HG02678 (cell line): Measurements from ENCODE around the gene SDCCAG8.

ENCODE experiments used
- ATAC-seq: cut with Tn5 transposase; IDR thresholded peaks from one replicate; pipeline ENCODE4 v1.9.1; 2021; ENCODE audit warnings: mild to moderate bottlenecking, moderate library complexity; ENCODE audit not compliant: unreplicated experiment

The SDCCAG8 gene

DNA sequence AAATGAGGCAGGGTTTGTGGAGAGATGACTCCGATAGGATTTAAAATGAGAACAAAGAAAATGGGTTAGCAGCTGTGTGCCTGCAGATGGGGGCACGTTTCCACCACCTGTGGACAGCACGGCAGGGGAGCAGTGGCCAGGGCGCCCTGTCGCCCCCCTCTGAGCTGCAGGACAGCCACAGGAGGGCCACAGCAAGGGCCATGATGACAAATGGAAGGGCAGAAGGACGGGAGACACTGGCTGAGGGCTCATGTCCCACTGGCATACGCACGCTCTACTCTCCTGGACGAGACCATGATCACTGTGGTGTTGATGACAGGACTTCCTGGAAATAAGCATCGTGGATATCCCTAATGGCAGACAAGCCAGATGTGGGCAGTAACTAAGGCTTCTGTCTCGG is 241.0 kb downstream of the SDCCAG8 start:
- ATAC-seq: no peak

DNA sequence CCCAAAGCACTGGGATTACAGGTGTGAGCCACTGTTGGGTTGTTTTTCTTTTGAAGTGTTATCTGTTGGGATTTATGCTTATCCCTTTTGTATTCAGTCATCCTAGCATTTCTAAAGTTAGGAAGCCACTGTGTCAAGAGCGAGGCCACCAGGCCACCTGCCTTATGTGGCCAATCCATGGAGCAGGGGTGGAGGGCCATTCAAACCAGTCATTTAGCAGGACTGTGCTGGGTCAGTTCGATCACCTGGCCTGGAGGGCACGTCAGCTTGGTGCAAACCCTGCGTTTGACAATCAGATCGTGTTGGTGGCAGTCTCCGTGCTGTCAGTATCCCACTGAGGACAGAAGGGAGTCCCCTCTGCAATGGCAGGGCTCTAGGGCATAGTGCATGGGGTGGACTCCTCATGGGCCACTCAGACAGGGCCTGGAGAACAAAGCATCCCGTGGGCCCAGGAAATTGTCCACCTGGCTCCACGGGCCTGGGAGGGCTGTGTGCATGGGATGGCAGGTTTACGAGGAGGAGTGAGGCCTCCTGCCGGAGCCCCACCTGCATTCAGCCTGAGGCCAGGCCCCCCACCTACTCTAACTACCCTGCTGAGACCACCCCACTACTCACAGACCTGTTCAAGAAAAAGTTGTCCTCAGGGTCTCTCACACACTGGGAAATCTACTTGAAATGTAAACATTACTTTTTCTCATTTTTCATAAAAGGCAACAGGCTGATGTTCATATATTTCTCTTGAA is 242.3 kb downstream of the SDCCAG8 start:
- ATAC-seq: no peak

DNA sequence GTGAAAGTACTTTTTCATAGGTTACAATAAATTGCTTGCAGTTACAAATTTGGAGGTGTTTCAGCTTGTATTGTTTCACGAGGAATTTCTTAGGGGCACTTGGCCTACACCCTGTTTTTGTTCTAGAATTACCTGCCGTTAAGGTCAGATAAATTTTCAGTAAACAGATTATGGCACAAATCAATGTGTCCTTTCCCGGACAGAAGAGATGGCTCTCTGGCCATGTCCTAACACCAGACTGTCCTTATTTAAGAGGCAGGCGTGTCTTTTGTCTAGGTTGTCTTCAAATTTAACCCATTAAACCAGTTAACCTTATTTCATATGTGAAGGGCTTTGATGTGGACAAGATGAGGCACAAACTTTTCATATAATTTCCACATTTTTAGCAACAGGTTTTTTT is 243.4 kb downstream of the SDCCAG8 start:
- no peak for ATAC-seq

DNA sequence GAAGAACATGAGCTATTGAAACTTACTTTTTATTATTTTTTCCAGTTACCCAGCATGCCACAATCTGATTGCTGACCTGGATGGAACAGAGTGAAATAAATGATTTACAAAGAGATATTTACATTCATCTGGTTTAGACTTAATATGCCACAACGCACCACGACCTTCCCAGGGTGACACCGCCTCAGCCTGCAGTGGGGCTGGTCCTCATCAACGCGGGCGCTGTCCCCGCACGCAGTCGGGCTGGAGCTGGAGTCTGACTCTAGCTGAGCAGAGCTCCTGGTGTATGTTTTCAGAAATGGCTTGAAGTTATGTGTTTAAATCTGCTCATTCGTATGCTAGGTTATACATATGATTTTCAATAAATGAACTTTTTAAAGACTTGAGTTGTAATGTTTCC is 243.9 kb downstream of the SDCCAG8 start:
- ATAC-seq: no peak

DNA sequence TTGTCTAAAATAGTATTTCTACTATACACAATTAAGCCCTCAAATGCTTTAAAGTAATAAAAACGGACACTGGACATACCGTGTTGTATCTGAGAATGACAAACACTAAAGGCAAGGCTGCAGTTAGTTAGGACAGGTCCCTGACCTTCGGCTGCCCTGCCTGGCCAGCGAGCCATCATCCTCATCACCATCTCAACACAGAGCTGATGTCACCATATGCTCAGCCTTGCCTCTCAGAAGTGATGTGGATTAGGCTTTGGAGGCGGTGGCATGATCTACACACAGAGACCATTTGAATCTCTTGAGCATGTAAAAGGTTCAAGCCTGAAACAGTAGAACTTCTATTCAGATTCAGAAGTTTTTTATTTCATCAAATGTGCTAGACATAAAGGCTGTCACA is 244.7 kb downstream of the SDCCAG8 start:
- ATAC-seq: no peak

DNA sequence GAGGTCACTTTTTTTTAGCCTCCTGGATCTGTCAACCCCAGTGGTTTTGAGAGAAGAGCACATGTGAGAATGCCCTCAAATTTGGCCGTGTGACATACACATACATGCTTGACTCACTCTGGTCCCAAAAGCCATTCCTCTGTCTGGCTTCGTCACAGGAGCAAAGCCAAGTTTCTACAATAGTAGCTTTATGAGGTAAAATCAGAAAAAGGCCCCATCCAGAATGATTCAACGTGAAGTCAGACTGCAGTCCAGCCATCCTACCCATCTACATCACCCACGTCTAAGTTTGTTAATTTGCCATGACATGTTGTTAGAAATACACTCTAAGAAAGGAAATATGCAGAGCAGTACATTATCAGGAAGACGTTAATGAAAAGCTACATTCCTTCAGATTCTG is 245.2 kb downstream of the SDCCAG8 start:
- ATAC-seq: no peak

DNA sequence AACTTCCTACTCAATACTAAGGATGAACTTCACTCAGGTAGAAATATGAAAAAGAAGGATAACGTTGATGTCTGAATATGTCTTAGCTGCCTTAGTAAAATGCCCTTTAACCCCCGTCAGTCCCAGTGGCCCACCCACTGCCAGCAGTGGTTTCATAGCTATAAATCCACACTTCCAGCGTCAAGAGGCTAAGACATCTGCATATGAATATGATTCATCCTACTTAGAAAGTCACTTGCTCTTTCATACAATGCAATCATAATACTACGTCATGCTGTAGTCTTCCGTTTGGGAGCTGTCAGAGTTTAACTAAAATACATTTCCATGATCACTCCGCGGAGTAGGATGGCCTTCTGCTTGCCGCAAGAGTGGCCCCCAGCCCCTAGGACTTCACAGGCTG is 247.3 kb downstream of the SDCCAG8 start:
- ATAC-seq: no peak

DNA sequence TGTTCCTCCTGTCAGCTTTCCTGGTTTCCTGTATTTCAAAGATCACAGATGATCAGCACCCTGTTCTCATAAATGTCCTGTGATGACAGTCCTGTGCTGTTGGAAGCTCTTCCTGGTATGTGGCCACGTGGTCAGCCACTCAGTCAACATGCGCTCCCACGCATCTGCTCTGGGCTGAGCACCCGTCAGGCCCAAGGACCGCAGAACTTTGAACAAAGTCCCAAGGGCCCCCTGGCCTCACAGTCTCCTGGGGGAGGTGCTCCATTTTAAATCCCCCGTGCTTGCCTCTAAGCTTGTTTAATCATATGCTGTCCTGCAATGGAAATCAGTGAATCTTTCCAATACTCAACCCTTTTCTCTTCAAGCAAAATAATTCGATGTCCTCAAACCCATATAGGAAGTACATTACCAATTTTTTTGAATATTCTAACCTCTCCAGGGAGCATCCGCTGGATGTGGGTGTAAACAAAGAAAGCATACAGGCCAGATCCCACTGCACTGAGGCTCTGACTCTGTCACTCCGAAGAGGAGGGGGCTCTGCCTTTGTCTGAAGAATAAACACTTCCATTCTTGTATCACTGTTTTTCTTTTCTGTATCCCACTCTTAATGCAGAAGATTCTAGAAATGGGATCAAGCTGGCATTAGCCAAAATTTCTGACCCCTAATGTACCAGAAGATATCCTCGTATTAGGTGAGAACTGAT is 250.3 kb downstream of the SDCCAG8 start:
- ATAC-seq: peak; percentile 80

DNA sequence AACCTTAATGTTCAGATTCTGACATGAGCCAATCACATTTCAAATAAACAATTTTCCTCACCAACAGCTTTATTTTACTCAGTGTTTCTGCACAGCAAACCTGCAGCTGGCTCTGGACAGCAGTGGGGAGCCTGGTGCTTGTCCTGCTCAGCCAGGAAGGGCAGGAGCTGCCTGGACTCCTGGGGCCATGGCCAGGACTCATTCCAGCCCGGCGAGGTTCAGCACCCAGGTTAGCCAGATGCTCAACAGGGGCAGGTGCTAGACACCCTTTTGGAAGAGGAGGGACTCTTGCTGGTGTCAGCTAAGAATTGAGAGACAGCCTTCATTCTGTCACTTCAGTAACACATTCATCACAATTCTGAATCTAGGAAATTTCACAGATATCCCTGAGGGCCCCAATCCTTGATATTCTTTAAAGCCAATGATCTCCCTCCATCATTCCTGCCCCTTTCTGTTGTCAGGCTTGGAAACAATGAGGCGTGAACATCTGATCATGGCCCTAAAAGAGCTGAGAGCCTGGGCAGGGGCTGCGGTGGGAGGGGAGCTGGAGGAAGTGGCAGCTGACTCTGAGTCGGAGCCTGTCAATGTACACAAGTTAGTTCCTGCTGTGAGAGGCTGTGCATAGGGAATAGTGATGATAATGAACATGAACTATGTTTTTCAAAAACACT is 251.3 kb downstream of the SDCCAG8 start:
- no peak for ATAC-seq

DNA sequence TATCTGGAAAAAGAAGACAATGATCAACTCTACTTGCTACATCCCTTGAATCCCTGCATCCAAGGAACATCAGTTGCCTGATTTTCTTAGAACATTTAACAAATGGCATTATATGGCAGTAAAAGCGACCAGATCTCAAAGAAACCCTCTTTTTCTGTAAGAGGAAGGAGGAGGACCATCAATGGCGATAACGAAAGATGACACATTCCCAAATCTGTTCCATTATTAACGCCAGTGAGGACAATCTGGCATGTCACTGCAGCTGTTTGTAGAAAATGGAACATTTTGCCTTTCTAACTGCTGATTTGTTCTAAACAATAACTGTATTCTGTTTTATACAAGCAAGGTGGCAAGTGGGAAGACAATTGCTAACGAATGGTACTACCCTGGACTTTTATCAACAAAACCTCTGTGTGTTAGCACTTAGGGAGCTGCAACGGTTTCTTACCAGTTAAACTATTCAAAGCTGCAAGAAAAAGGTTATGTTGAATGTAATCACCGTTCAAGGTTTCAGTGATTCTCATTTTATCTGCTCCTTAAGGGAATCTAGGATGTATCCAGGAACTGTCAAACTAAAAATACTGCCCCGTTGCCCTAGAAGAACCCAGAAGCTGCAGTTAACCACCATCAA is 251.9 kb downstream of the SDCCAG8 start:
- ATAC-seq: no peak

DNA sequence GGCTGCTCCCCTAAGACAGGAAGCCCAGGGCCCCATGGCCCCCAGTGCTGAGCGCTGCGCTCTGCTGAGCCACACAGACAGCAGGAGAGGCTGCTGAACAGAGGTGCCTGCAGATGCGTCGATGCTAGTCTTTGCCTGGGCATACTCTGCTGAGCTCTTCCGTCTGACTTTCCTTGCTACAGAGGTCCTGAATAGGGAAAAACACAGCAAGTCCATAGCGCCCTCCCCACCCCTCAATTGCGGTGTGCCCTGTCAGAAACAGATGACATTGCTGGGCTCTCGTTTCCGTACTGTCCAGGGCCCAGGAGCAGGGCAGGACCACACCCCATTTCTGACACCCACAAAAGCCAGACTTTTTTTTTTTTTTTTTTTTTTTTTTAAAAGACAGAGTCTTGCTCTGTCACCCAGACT is 252.5 kb downstream of the SDCCAG8 start:
- peak; percentile 76 for ATAC-seq

DNA sequence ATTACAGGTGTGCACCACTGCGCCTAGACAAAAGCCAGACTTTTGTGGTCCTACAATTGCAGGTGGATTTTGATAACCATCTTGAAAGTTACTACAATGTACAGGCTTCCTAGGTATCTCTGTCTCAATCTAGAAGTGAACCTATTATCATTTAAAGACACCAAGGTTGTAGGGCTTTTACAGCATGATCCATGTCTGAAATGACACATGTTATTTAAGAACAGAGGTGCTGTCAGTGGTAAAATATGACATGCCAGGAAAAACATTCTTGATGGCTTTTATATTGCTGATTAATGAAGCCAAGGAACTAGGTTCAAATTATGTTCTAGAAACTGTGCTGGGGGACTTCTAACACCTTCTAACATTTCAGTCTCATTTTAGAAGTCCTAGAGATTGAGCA is 253.1 kb downstream of the SDCCAG8 start:
- no peak for ATAC-seq

DNA sequence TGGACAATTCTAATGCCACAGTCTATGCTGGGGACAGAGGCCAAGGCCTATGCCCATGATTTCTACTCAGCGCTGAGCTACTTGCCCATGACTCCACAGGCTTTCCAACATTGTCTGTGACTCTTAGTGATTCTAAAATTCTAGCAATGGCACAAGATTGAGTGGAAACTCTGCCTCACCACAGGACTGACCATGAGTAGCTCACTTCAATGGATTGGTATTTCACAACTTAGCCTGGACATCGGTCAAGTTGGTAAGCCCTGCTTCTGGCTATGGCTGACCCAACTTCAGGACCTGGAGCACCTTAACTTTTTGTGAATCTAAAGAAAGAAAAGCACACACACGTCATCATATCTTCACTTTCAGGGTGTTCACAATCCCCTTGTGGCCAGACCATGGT is 255.1 kb downstream of the SDCCAG8 start:
- ATAC-seq: no peak

DNA sequence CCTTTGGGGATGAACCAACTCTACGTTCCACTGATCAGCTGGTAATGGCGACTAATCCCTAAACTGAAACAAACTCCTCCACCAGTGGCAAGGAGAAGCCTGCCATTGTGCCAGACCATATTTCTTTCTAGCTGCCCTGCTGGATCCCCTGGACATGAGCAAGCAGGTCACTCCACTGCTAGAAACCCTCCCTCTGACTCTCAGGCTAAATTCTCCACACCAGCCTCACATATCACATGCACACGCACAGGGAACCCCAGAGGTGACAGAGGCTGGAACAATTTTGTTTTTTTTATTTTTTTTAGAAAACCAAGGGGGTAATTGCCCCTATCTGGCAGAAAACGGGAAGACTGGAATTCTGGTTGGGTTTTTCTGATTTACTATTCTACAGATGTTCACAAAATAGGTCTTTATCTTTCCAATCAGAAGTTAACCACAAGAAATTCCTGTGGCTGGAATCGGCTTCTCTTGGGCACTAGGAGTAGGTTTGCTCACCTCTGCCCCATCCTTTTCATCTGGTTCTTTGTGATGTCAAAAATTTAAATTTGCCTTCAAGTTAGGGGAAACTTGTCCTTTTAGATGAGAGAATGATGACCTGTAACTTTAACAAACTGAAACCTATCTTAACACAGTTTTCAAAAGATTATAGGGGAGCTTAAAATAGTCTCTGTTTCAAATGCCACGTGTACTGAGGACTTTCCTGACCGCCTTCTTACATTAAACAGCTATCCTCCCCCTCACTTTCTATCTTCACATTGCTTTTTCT is 258.1 kb downstream of the SDCCAG8 start:
- ATAC-seq: peak; percentile 79

DNA sequence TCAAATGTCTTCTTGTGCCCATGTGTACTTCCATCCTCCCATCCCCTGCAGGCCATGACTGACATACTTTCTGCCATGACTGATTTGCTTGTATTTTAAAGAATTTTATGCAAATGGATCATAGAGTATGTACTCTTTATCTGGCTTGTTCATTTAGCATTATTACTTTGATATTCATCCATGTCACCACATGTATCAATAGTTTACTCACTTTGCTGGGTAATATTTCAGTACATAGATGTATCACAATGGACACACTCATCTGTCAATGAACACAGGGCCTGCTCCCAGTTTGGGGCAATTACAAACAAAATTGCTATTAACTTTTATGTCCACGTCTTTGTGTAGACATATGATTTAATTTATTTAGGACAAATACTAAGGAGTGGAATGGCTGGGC is 259.1 kb downstream of the SDCCAG8 start:
- ATAC-seq: no peak

DNA sequence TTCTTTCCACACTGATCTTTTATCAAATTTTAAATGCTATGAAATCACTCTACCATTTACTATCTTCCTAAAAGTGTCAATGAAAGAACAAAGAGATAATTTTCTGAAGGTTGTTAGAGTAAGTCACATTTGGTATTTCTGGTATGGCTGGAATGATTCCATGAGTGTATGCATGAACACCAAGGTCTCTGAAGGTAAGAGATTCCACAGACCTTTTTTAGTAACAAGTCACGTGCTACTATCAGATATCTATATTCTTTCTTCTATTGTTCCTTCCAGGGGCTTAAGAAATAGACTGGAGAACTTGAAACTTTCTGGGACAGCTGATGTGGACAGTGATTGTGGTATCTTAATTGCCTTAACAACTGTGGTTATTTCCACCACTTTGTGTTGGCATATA is 265.0 kb downstream of the SDCCAG8 start:
- ATAC-seq: no peak

DNA sequence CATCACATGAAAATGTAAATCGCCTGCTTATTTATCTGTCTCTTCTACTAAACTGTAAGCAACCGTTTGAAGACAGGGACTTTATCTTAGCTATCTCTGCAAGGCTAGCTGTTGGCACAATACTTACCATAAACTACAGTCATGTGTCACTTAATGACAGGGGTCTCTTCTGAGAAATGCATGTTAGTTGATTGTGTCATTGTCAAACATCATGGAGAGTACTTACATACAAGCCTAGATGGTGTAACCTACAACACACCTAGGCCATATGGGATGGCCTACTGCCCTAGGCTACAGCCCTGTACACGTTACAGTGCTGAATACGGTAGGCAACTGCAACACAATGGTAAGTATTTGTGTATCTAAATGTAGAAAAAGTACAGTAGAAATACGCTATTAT is 267.9 kb downstream of the SDCCAG8 start:
- no peak for ATAC-seq

DNA sequence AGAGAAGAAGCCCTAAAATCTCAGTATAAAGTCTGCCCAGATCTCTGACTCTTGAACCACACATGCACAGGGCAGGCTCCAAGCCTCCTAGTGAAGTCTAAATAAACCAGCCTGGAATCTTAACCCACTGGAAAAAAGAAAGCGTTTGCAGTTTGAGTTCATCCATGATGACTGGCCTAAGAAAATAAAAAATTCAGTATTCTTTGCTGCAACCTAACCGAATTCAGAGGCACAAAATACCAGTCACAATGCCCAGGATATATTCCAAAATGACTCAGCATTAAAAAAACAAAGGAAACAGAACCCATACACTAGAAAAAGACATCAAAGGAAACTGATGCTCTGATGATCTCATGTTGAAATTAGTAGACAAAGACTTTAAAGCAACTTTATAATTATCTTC is 269.2 kb downstream of the SDCCAG8 start:
- no peak for ATAC-seq

DNA sequence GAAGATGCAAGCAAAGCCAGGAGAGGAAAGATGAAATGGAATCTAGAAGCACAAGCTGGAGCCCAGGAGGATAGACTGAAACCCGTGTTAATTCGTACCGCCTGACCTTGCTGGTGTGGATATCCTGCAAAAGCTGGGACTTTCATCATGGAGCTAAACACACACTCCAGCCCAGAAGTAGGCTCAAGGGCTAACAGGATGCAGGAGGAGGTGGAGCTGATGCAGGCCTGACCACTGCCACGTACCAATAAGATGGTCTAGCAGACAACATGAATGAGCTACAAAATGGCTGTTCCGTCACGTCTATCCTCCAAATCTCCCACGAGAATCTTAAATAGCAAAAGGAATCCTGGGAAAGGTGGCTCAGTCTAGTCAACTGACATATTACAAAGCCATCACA is 270.3 kb downstream of the SDCCAG8 start:
- ATAC-seq: no peak

DNA sequence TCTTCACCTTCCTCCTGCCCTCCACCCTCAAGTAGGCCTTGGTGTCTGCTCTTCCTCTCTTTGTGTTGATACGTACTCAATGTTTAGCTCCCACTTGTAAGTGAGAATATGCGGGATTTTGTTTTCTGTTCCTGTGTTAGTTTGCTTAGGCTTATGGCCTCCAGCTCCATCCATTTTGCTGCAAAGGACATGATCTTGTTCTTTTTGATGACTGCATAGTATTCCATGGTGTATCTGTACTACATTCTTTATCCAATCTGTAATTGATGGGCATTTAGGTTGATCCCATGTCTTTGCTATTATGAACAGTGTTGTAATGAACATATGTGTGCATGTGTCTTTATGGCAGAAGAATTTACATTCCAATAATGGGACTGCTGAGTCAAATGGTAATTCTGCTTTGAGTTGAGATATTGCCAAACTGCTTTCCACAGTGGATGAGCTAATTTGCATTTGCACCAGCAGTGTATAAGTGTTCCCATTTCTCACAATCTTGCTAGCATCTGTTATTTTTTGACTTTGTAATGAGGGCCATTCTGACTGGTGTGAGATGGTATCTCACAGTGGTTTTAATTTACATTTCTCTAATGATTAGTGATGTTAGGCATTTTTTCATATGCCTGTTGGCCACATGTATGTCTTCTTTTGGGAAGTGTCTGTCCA is 272.7 kb downstream of the SDCCAG8 start:
- no peak for ATAC-seq
